Measurements from ENCODE around the gene CACNA1S.

Gene CACNA1S

GRCh38 chr1:201015551-201016091 lies 96.6 kb downstream of the CACNA1S start:
- no peaks in the 10 kb centered on the region for H3K36me3 ChIP-seq (ENCODE audit: insufficient read depth, low read depth, low read length)
- H3K27ac ChIP-seq (ENCODE audit: low read length), result no peak overlapping the region
- H3K9me3 ChIP-seq (ENCODE audit: insufficient read depth, low read depth, low read length), result no peaks in the 10 kb centered on the region
- H3K4me3 ChIP-seq (ENCODE audit: low read length), result no peak overlapping the region
- H3K27me3 ChIP-seq (ENCODE audit: insufficient read depth, low read length), result no peaks in the 10 kb centered on the region
- H3K9ac ChIP-seq (ENCODE audit: low read depth, low read length), result no peak overlapping the region
- peaks cover 16% of the 10 kb centered on the region; the same call in 1 of the 2 replicates for H3K4me1 ChIP-seq (ENCODE audit: insufficient read depth, low read length)

DNA sequence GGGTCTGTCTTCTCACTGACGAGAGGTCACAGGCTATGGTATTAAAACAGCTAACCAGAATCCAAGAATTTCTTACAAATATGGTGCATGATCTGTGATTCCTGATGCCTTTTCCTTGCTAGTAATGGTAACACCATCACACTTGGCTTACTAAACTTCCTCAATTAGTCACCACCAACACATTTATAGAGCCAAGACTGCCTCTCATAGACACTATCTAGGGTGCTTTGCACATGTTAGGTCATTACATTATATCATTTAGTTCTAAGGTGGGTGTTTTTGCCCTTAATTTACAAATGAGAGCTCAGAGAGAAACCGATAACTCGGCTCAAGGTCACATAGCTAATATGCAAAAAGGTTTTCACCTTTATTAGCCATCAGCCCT lies 97.4 kb downstream of the CACNA1S start:
- no peaks in the 10 kb centered on the region for H3K27me3 ChIP-seq (ENCODE audit: insufficient read depth, low read length)
- peaks cover 15% of the 10 kb centered on the region; the same call in 1 of the 2 replicates for H3K4me1 ChIP-seq (ENCODE audit: insufficient read depth, low read length)
- H3K9ac ChIP-seq (ENCODE audit: low read depth, low read length), result peak overlapping the region; percentile 69; the same call in 1 of the 2 replicates
- no peak overlapping the region for H3K4me3 ChIP-seq (ENCODE audit: low read length)
- H3K36me3 ChIP-seq (ENCODE audit: insufficient read depth, low read depth, low read length), result no peaks in the 10 kb centered on the region
- no peaks in the 10 kb centered on the region for H3K9me3 ChIP-seq (ENCODE audit: insufficient read depth, low read depth, low read length)
- no peak overlapping the region for H3K27ac ChIP-seq (ENCODE audit: low read length)

DNA sequence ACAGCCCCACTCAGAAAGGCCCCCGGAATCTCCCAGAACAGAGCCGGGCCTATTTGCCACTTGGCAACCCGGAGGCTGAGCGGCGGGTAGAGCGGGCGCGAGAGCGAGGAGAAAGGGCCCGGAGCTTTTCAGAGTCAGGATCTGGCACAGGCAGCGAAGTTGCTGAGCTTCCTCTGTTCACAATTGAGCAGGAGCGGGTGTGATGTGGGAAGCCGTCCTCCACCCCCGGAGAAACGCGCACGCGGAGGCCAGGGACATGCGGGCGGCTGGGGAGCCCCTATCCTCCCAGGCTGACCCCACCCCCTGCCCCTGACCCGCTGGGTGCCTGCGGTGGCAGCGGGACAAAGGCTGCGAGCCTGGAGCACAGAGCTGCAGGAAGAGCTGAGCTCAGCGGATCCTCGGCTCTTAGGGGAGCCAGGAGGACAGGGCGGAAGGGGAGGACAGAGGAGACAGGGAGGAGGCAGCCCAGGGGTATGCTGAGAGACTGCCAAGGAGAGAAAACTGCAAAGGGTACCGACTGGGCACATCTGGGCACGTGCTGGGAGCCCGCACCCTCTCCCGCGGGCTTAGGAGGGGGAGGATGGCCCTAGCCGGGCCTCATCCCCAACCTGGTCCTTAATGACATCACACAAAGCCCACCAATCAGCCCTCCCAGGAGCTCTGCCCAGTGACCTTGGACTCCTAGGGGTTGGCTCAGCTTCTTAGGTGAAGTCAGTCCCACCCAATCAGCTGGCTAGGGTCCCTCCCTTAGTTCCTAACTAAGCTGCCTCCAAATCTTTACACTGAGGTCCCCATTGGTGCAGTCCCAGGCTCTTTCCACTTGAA lies 98.0 kb downstream of the CACNA1S start:
- Histone ChIP-seq H3K4me1 (ENCODE audit: insufficient read depth, low read length) (peaks cover 14% of the 10 kb centered on the region; the same call in 1 of the 2 replicates), H3K27me3 (ENCODE audit: insufficient read depth, low read length) (no peaks in the 10 kb centered on the region), H3K36me3 (ENCODE audit: insufficient read depth, low read depth, low read length) (no peaks in the 10 kb centered on the region), H3K9ac (ENCODE audit: low read depth, low read length) (peak overlapping the region; percentile 69; the same call in 1 of the 2 replicates), H3K27ac (ENCODE audit: low read length) (no peak overlapping the region), H3K9me3 (ENCODE audit: insufficient read depth, low read depth, low read length) (no peaks in the 10 kb centered on the region), H3K4me3 (ENCODE audit: low read length) (peak overlapping the region; percentile 43; the same call in 1 of the 2 replicates)

- Histone ChIP-seq H3K9ac (ENCODE audit: low read depth, low read length) (no peak overlapping the region), H3K9me3 (ENCODE audit: insufficient read depth, low read depth, low read length) (no peaks in the 10 kb centered on the region), H3K4me3 (ENCODE audit: low read length) (no peak overlapping the region), H3K27me3 (ENCODE audit: insufficient read depth, low read length) (no peaks in the 10 kb centered on the region), H3K36me3 (ENCODE audit: insufficient read depth, low read depth, low read length) (no peaks in the 10 kb centered on the region), H3K4me1 (ENCODE audit: insufficient read depth, low read length) (peaks cover 14% of the 10 kb centered on the region; the same call in 1 of the 2 replicates), H3K27ac (ENCODE audit: low read length) (no peak overlapping the region)
Measured at GRCh38 chr1:201013031-201013485, 99.2 kb downstream of the CACNA1S start.

DNA sequence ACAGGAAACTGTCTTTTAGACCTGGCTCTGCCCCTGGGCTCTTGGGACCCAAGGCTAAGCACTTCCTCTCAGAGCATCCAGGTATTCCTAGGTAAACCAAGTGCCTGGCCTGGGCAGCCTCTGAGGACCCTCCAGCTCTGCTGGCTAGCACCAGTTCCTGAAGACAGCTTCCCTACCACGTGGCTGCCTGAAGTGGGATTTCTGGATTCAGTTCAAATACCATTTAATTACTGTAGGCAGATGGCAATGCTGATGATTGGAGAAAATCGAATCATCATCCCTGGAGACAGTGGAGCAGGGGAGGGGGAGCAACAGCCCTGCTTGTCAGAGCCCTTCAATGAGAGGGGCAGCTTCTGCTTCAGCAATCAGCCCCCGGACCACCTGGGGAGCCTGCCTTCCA lies 100.6 kb downstream of the CACNA1S start:
- H3K27ac ChIP-seq (ENCODE audit: low read length), result no peak overlapping the region
- no peak overlapping the region for H3K9ac ChIP-seq (ENCODE audit: low read depth, low read length)
- H3K9me3 ChIP-seq (ENCODE audit: insufficient read depth, low read depth, low read length), result no peaks in the 10 kb centered on the region
- H3K27me3 ChIP-seq (ENCODE audit: insufficient read depth, low read length), result no peaks in the 10 kb centered on the region
- peaks cover 14% of the 10 kb centered on the region; the same call in 1 of the 2 replicates for H3K4me1 ChIP-seq (ENCODE audit: insufficient read depth, low read length)
- no peak overlapping the region for H3K4me3 ChIP-seq (ENCODE audit: low read length)
- H3K36me3 ChIP-seq (ENCODE audit: insufficient read depth, low read depth, low read length), result no peaks in the 10 kb centered on the region

- Histone ChIP-seq H3K27me3 (ENCODE audit: insufficient read depth, low read length) (no peaks in the 10 kb centered on the region), H3K36me3 (ENCODE audit: insufficient read depth, low read depth, low read length) (peaks cover 4% of the 10 kb centered on the region; the same call in 1 of the 2 replicates), H3K4me3 (ENCODE audit: low read length) (no peak overlapping the region; the same call in 1 of the 2 replicates), H3K9ac (ENCODE audit: low read depth, low read length) (peak overlapping the region; percentile 18; the same call in 1 of the 2 replicates), H3K9me3 (ENCODE audit: insufficient read depth, low read depth, low read length) (no peaks in the 10 kb centered on the region), H3K27ac (ENCODE audit: low read length) (no peak overlapping the region), H3K4me1 (ENCODE audit: insufficient read depth, low read length) (peaks cover 14% of the 10 kb centered on the region; the same call in 1 of the 2 replicates)
Measured at GRCh38 chr1:201009962-201010645, 102.1 kb downstream of the CACNA1S start.

GRCh38 chr1:201008666-201009360 lies 103.4 kb downstream of the CACNA1S start:
- H3K27ac ChIP-seq (ENCODE audit: low read length), result no peak overlapping the region
- H3K4me3 ChIP-seq (ENCODE audit: low read length), result no peak overlapping the region
- no peak overlapping the region for H3K9ac ChIP-seq (ENCODE audit: low read depth, low read length)
- peaks cover 17% of the 10 kb centered on the region; the same call in 1 of the 2 replicates for H3K36me3 ChIP-seq (ENCODE audit: insufficient read depth, low read depth, low read length)
- H3K4me1 ChIP-seq (ENCODE audit: insufficient read depth, low read length), result peaks cover 9% of the 10 kb centered on the region; the same call in 1 of the 2 replicates
- H3K9me3 ChIP-seq (ENCODE audit: insufficient read depth, low read depth, low read length), result no peaks in the 10 kb centered on the region
- no peaks in the 10 kb centered on the region for H3K27me3 ChIP-seq (ENCODE audit: insufficient read depth, low read length)

DNA sequence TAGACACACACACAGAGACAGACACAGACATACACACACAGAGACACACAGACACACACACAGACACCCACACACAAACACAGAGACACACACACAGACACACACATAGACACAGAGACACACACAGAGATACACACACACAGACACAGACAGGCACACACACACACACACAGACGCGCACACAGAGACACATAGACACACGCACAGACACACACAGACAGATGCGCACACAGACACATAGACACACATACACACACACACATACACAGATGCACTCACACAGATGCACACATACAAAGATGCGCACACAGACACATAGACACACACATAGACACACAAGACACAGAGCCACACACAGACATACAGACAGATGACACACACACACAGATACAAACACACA lies 104.7 kb downstream of the CACNA1S start:
- peaks cover 7% of the 10 kb centered on the region; the same call in 1 of the 2 replicates for H3K4me1 ChIP-seq (ENCODE audit: insufficient read depth, low read length)
- no peaks in the 10 kb centered on the region for H3K27me3 ChIP-seq (ENCODE audit: insufficient read depth, low read length)
- H3K27ac ChIP-seq (ENCODE audit: low read length), result no peak overlapping the region
- H3K36me3 ChIP-seq (ENCODE audit: insufficient read depth, low read depth, low read length), result peaks cover 17% of the 10 kb centered on the region; the same call in 1 of the 2 replicates
- H3K9ac ChIP-seq (ENCODE audit: low read depth, low read length), result no peak overlapping the region
- no peaks in the 10 kb centered on the region for H3K9me3 ChIP-seq (ENCODE audit: insufficient read depth, low read depth, low read length)
- no peak overlapping the region for H3K4me3 ChIP-seq (ENCODE audit: low read length)

DNA sequence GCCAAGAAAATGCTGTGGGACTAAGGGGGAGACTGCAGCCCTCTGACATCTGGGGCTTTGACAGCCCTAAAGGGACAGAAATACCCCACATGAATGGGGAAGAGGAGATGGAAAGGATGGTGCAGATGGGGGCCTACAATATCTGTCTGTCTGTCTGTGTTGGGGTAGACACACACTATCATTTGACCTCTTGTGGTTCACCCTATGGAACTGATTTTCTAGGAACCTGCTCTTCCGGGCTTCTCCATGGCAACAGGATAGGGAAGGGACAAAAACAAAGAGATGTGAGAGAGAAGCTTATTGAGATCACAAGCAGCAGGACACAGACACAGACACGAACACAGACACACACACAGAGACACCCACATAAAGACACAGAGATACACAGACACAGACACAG lies 105.8 kb downstream of the CACNA1S start:
- Histone ChIP-seq H3K36me3 (ENCODE audit: insufficient read depth, low read depth, low read length) (peaks cover 20% of the 10 kb centered on the region; the same call in 1 of the 2 replicates), H3K4me3 (ENCODE audit: low read length) (no peak overlapping the region)

GRCh38 chr1:201004732-201005131 lies 107.5 kb downstream of the CACNA1S start:
- H3K36me3 ChIP-seq (ENCODE audit: insufficient read depth, low read depth, low read length), result peaks cover 20% of the 10 kb centered on the region; the same call in 1 of the 2 replicates
- H3K27me3 ChIP-seq (ENCODE audit: insufficient read depth, low read length), result no peaks in the 10 kb centered on the region
- H3K4me3 ChIP-seq (ENCODE audit: low read length), result no peak overlapping the region
- H3K9me3 ChIP-seq (ENCODE audit: insufficient read depth, low read depth, low read length), result no peaks in the 10 kb centered on the region
- no peak overlapping the region for H3K27ac ChIP-seq (ENCODE audit: low read length)
- H3K4me1 ChIP-seq (ENCODE audit: insufficient read depth, low read length), result no peaks in the 10 kb centered on the region; the same call in 1 of the 2 replicates
- no peak overlapping the region for H3K9ac ChIP-seq (ENCODE audit: low read depth, low read length)

More for the DNA sequence above, 105.8 kb downstream of the CACNA1S start:
- Histone ChIP-seq H3K9me3 (ENCODE audit: insufficient read depth, low read depth, low read length) (no peaks in the 10 kb centered on the region), H3K27me3 (ENCODE audit: insufficient read depth, low read length) (no peaks in the 10 kb centered on the region), H3K27ac (ENCODE audit: low read length) (no peak overlapping the region), H3K4me1 (ENCODE audit: insufficient read depth, low read length) (peaks cover 7% of the 10 kb centered on the region; the same call in 1 of the 2 replicates), H3K9ac (ENCODE audit: low read depth, low read length) (no peak overlapping the region)

GRCh38 chr1:201004154-201004553 lies 108.1 kb downstream of the CACNA1S start:
- peaks cover 20% of the 10 kb centered on the region; the same call in 1 of the 2 replicates for H3K36me3 ChIP-seq (ENCODE audit: insufficient read depth, low read depth, low read length)
- no peak overlapping the region for H3K4me3 ChIP-seq (ENCODE audit: low read length)
- no peak overlapping the region for H3K27ac ChIP-seq (ENCODE audit: low read length)

More at GRCh38 chr1:201004154-201004553, 108.1 kb downstream of the CACNA1S start:
- Histone ChIP-seq H3K9me3 (ENCODE audit: insufficient read depth, low read depth, low read length) (no peaks in the 10 kb centered on the region), H3K27me3 (ENCODE audit: insufficient read depth, low read length) (no peaks in the 10 kb centered on the region), H3K4me1 (ENCODE audit: insufficient read depth, low read length) (no peaks in the 10 kb centered on the region), H3K9ac (ENCODE audit: low read depth, low read length) (no peak overlapping the region)

All from iPS-20b (cell line).